ENCODE data around the gene SMAD4.

The SMAD4 gene

GRCh38 chr18:51029694-51030536 is at the start of gene SMAD4:
SMAD4 (plus strand) TSS chr18:51030213; CDS start chr18:51047047, 16,834 bp downstream.
- Histone ChIP-seq H3K27me3 (ENCODE audit: insufficient read depth, insufficient read length) (no peaks in the 10 kb centered on the region), H3K9me3 (ENCODE audit: insufficient read depth, low read length) (no peaks in the 10 kb centered on the region), H3K36me3 (ENCODE audit: insufficient read depth, insufficient read length, low read length) (peaks cover 28% of the 10 kb centered on the region), H3K4me1 (ENCODE audit: insufficient read depth, insufficient read length) (peaks cover 3% of the 10 kb centered on the region), H3K9ac (ENCODE audit: insufficient read length, low read depth) (peak within 1 kb of the TSS; percentile 89), H3K4me3 (ENCODE audit: insufficient read length, low read depth) (peak within 1 kb of the TSS; percentile 84)
- peak; percentile 92 for DNase-seq (ENCODE audit: low read depth, low spot score)
- no peak for TF ChIP-seq SUZ12 (IDR thresholded peaks at IDR 0.05; ENCODE audit: extremely low read depth, insufficient read depth, insufficient read length)

GRCh38 chr18:50981381-50981780 is 48.6 kb upstream of the SMAD4 start:
- Histone ChIP-seq H3K9me3 (ENCODE audit: insufficient read depth, low read length) (peaks cover 15% of the 10 kb centered on the region), H3K36me3 (ENCODE audit: insufficient read depth, insufficient read length, low read length) (peaks cover 21% of the 10 kb centered on the region), H3K4me1 (ENCODE audit: insufficient read depth, insufficient read length) (no peaks in the 10 kb centered on the region), H3K4me3 (ENCODE audit: insufficient read length, low read depth) (no peak overlapping the region), H3K9ac (ENCODE audit: insufficient read length, low read depth) (no peak overlapping the region), H3K27me3 (ENCODE audit: insufficient read depth, insufficient read length) (no peaks in the 10 kb centered on the region)
- no peak for DNase-seq (ENCODE audit: low read depth, low spot score)
- TF ChIP-seq ZNF274 (IDR thresholded peaks at IDR 0.05; ENCODE audit: low read depth, low read length) (no peak), YY1 (IDR thresholded peaks at IDR 0.05; ENCODE audit: insufficient read depth, insufficient read length) (no peak), SUZ12 (IDR thresholded peaks at IDR 0.05; ENCODE audit: extremely low read depth, insufficient read depth, insufficient read length) (no peak)

- no peak for TF ChIP-seq SUZ12 (IDR thresholded peaks at IDR 0.05; ENCODE audit: extremely low read depth, insufficient read depth, insufficient read length)
- no peak overlapping the region for H3K4me3 ChIP-seq (ENCODE audit: insufficient read length, low read depth)
- H3K27me3 ChIP-seq (ENCODE audit: insufficient read depth, insufficient read length) = no peaks in the 10 kb centered on the region
- no peak for DNase-seq (ENCODE audit: low read depth, low spot score)
- peaks cover 13% of the 10 kb centered on the region for H3K36me3 ChIP-seq (ENCODE audit: insufficient read depth, insufficient read length, low read length)
- no peak overlapping the region for H3K9ac ChIP-seq (ENCODE audit: insufficient read length, low read depth)
- H3K4me1 ChIP-seq (ENCODE audit: insufficient read depth, insufficient read length) = no peaks in the 10 kb centered on the region
- H3K9me3 ChIP-seq (ENCODE audit: insufficient read depth, low read length) = peaks cover 7% of the 10 kb centered on the region
These were observed 47.8 kb upstream of the SMAD4 start for GRCh38 chr18:50982086-50982801.

- H3K36me3 ChIP-seq (ENCODE audit: insufficient read depth, insufficient read length, low read length) = peaks cover 11% of the 10 kb centered on the region
- peaks cover 1% of the 10 kb centered on the region; the same call in 1 of the 2 replicates for H3K9me3 ChIP-seq (ENCODE audit: insufficient read depth, low read length)
- no peaks in the 10 kb centered on the region for H3K27me3 ChIP-seq (ENCODE audit: insufficient read depth, insufficient read length)
- DNase-seq (ENCODE audit: low read depth, low spot score) = no peak
- no peak overlapping the region for H3K9ac ChIP-seq (ENCODE audit: insufficient read length, low read depth)
- TF ChIP-seq ZNF274 (IDR thresholded peaks at IDR 0.05; ENCODE audit: low read depth, low read length) (no peak), SUZ12 (IDR thresholded peaks at IDR 0.05; ENCODE audit: extremely low read depth, insufficient read depth, insufficient read length) (no peak), YY1 (IDR thresholded peaks at IDR 0.05; ENCODE audit: insufficient read depth, insufficient read length) (no peak)
- no peak overlapping the region for H3K4me3 ChIP-seq (ENCODE audit: insufficient read length, low read depth)
- H3K4me1 ChIP-seq (ENCODE audit: insufficient read depth, insufficient read length) = no peaks in the 10 kb centered on the region
These were observed 47.2 kb upstream of the SMAD4 start for GRCh38 chr18:50982802-50983179.

GRCh38 chr18:50986360-50987087 is 43.5 kb upstream of the SMAD4 start:
- H3K9ac ChIP-seq (ENCODE audit: insufficient read length, low read depth) = no peak overlapping the region
- no peaks in the 10 kb centered on the region for H3K36me3 ChIP-seq (ENCODE audit: insufficient read depth, insufficient read length, low read length)
- H3K4me1 ChIP-seq (ENCODE audit: insufficient read depth, insufficient read length) = no peaks in the 10 kb centered on the region
- no peaks in the 10 kb centered on the region for H3K27me3 ChIP-seq (ENCODE audit: insufficient read depth, insufficient read length)
- TF ChIP-seq YY1 (IDR thresholded peaks at IDR 0.05; ENCODE audit: insufficient read depth, insufficient read length) (no peak), ZNF274 (IDR thresholded peaks at IDR 0.05; ENCODE audit: low read depth, low read length) (no peak), SUZ12 (IDR thresholded peaks at IDR 0.05; ENCODE audit: extremely low read depth, insufficient read depth, insufficient read length) (no peak)
- no peaks in the 10 kb centered on the region for H3K9me3 ChIP-seq (ENCODE audit: insufficient read depth, low read length)
- DNase-seq (ENCODE audit: low read depth, low spot score) = no peak
- H3K4me3 ChIP-seq (ENCODE audit: insufficient read length, low read depth) = no peak overlapping the region

- Histone ChIP-seq H3K9ac (ENCODE audit: insufficient read length, low read depth) (no peak overlapping the region), H3K4me3 (ENCODE audit: insufficient read length, low read depth) (no peak overlapping the region), H3K36me3 (ENCODE audit: insufficient read depth, insufficient read length, low read length) (no peaks in the 10 kb centered on the region), H3K27me3 (ENCODE audit: insufficient read depth, insufficient read length) (no peaks in the 10 kb centered on the region), H3K4me1 (ENCODE audit: insufficient read depth, insufficient read length) (no peaks in the 10 kb centered on the region), H3K9me3 (ENCODE audit: insufficient read depth, low read length) (no peaks in the 10 kb centered on the region)
- TF ChIP-seq ZNF274 (IDR thresholded peaks at IDR 0.05; ENCODE audit: low read depth, low read length) = no peak
- no peak for TF ChIP-seq YY1 (IDR thresholded peaks at IDR 0.05; ENCODE audit: insufficient read depth, insufficient read length)
- TF ChIP-seq SUZ12 (IDR thresholded peaks at IDR 0.05; ENCODE audit: extremely low read depth, insufficient read depth, insufficient read length) = no peak
- DNase-seq (ENCODE audit: low read depth, low spot score) = no peak
These were observed 42.8 kb upstream of the SMAD4 start for GRCh38 chr18:50987261-50987660.

- no peaks in the 10 kb centered on the region for H3K36me3 ChIP-seq (ENCODE audit: insufficient read depth, insufficient read length, low read length)
- H3K4me3 ChIP-seq (ENCODE audit: insufficient read length, low read depth) = no peak overlapping the region
- no peak for DNase-seq (ENCODE audit: low read depth, low spot score)
- no peak overlapping the region for H3K9ac ChIP-seq (ENCODE audit: insufficient read length, low read depth)
- no peaks in the 10 kb centered on the region for H3K27me3 ChIP-seq (ENCODE audit: insufficient read depth, insufficient read length)
- H3K9me3 ChIP-seq (ENCODE audit: insufficient read depth, low read length) = no peaks in the 10 kb centered on the region
- no peaks in the 10 kb centered on the region for H3K4me1 ChIP-seq (ENCODE audit: insufficient read depth, insufficient read length)
- TF ChIP-seq ZNF274 (IDR thresholded peaks at IDR 0.05; ENCODE audit: low read depth, low read length) (no peak), SUZ12 (IDR thresholded peaks at IDR 0.05; ENCODE audit: extremely low read depth, insufficient read depth, insufficient read length) (no peak), YY1 (IDR thresholded peaks at IDR 0.05; ENCODE audit: insufficient read depth, insufficient read length) (no peak)
These were observed 40.3 kb upstream of the SMAD4 start for GRCh38 chr18:50989711-50990110.
